HEK293 (cell line): Measurements from ENCODE around the gene IL5.

ENCODE experiments used
- GFI1B ChIP-seq: fragments of 450-650 bp; formaldehyde crosslinking; IDR thresholded peaks from 2 replicates; pipeline ENCODE4 v1.5.1; 2016; ENCODE audit warnings: missing biosample characterization, missing genetic modification characterization
- GLIS1 ChIP-seq: fragments of 450-650 bp; formaldehyde crosslinking; IDR thresholded peaks from 2 replicates; pipeline ENCODE4 v1.5.1; 2016; ENCODE audit warnings: missing biosample characterization, missing genetic modification characterization
- KLF1 ChIP-seq: fragments of 450-650 bp; formaldehyde crosslinking; IDR thresholded peaks from 2 replicates; pipeline ENCODE4 v1.5.1; 2016; ENCODE audit warnings: missing biosample characterization, missing genetic modification characterization
- KLF10 ChIP-seq: fragments of 450-650 bp; IDR thresholded peaks from 2 replicates; pipeline ENCODE4 v1.5.1; 2018; ENCODE audit warnings: missing biosample characterization, mild to moderate bottlenecking, missing genetic modification characterization
- KLF7 ChIP-seq: fragments of 450-650 bp; formaldehyde crosslinking; IDR thresholded peaks from 2 replicates; pipeline ENCODE4 v1.5.1; 2016; ENCODE audit warnings: missing biosample characterization, missing genetic modification characterization, borderline replicate concordance
- SP2 ChIP-seq: fragments of 450-650 bp; formaldehyde crosslinking; IDR thresholded peaks from 2 replicates; pipeline ENCODE4 v1.5.1; 2016; ENCODE audit warnings: missing biosample characterization, missing genetic modification characterization
- WT1 ChIP-seq: fragments of 450-650 bp; formaldehyde crosslinking; IDR thresholded peaks from 2 replicates; pipeline ENCODE4 v1.5.1; 2016; ENCODE audit warnings: missing biosample characterization, missing genetic modification characterization
- ZBTB20 ChIP-seq: fragments of 450-650 bp; formaldehyde crosslinking; IDR thresholded peaks from 2 replicates; pipeline ENCODE4 v1.5.1; 2016; ENCODE audit warnings: missing biosample characterization, missing genetic modification characterization
- ZBTB8A ChIP-seq: fragments of 450-650 bp; formaldehyde crosslinking; IDR thresholded peaks from 2 replicates; pipeline ENCODE4 v1.5.1; 2016; ENCODE audit warnings: missing biosample characterization, missing genetic modification characterization
- ZIC2 ChIP-seq: fragments of 450-650 bp; formaldehyde crosslinking; IDR thresholded peaks from 2 replicates; pipeline ENCODE4 v1.5.1; 2016; ENCODE audit warnings: missing biosample characterization, missing genetic modification characterization
- ZNF114 ChIP-seq: fragments of 450-650 bp; formaldehyde crosslinking; IDR thresholded peaks from 2 replicates; pipeline ENCODE4 v1.5.0; 2017; ENCODE audit warnings: missing biosample characterization, missing genetic modification characterization
- ZNF16 ChIP-seq: fragments of 450-650 bp; formaldehyde crosslinking; IDR thresholded peaks from 2 replicates; pipeline ENCODE4 v1.5.1; 2016; ENCODE audit warnings: low read depth, missing biosample characterization, missing genetic modification characterization
- ZNF202 ChIP-seq: fragments of 450-650 bp; formaldehyde crosslinking; IDR thresholded peaks from 2 replicates; pipeline ENCODE4 v1.5.1; 2016; ENCODE audit warnings: missing biosample characterization, missing genetic modification characterization, borderline replicate concordance
- ZNF274 ChIP-seq, 2 experiments: fragments of 200-500 bp in 1 of 2; fragments of 450-650 bp in 1 of 2; sonication (Bioruptor generic) in 1 of 2; formaldehyde crosslinking in 1 of 2; IDR thresholded peaks; 2 replicates each; pipeline versions ENCODE4 v1.5.1 to v1.6.1; 2014 to 2016; ENCODE audit warnings: borderline replicate concordance in 1 of 2, inconsistent platforms in 1 of 2, low read length in 1 of 2, missing biosample characterization in 1 of 2, missing genetic modification characterization in 1 of 2
- ZNF404 ChIP-seq: fragments of 450-650 bp; formaldehyde crosslinking; IDR thresholded peaks from 2 replicates; pipeline ENCODE4 v1.5.1; 2017; ENCODE audit warnings: missing biosample characterization, missing genetic modification characterization
- ZNF416 ChIP-seq: fragments of 450-650 bp; formaldehyde crosslinking; IDR thresholded peaks from 2 replicates; pipeline ENCODE4 v1.5.1; 2016; ENCODE audit warnings: missing biosample characterization, missing genetic modification characterization
- ZNF423 ChIP-seq: fragments of 450-650 bp; formaldehyde crosslinking; IDR thresholded peaks from 2 replicates; pipeline ENCODE4 v1.5.1; 2016; ENCODE audit warnings: missing biosample characterization, missing genetic modification characterization
- ZNF529 ChIP-seq: fragments of 450-650 bp; formaldehyde crosslinking; IDR thresholded peaks from 2 replicates; pipeline ENCODE4 v1.5.1; 2017; ENCODE audit warnings: missing genetic modification characterization, missing biosample characterization; ENCODE audit not compliant: insufficient replicate concordance
- ZNF561 ChIP-seq: fragments of 450-650 bp; IDR thresholded peaks from 2 replicates; pipeline ENCODE4 v1.5.1; 2018; ENCODE audit warnings: missing biosample characterization, missing genetic modification characterization, borderline replicate concordance
- ZNF585B ChIP-seq: fragments of 450-650 bp; formaldehyde crosslinking; IDR thresholded peaks from 2 replicates; pipeline ENCODE4 v1.5.1; 2016; ENCODE audit warnings: missing biosample characterization, missing genetic modification characterization
- ZNF596 ChIP-seq: fragments of 450-650 bp; IDR thresholded peaks from 2 replicates; pipeline ENCODE4 v1.5.0; 2018; ENCODE audit warnings: missing biosample characterization, mild to moderate bottlenecking, missing genetic modification characterization, moderate library complexity
- ZNF610 ChIP-seq: fragments of 450-650 bp; formaldehyde crosslinking; IDR thresholded peaks from 2 replicates; pipeline ENCODE4 v1.5.1; 2016; ENCODE audit warnings: missing biosample characterization, missing genetic modification characterization, borderline replicate concordance
- ZNF837 ChIP-seq: fragments of 450-650 bp; formaldehyde crosslinking; IDR thresholded peaks from 2 replicates; pipeline ENCODE4 v1.5.1; 2016; ENCODE audit warnings: missing biosample characterization, missing genetic modification characterization
- ZSCAN23 ChIP-seq: fragments of 450-650 bp; formaldehyde crosslinking; IDR thresholded peaks from 2 replicates; pipeline ENCODE4 v1.5.1; 2016; ENCODE audit warnings: missing biosample characterization, missing genetic modification characterization
- TF ChIP-seq, protein P1 (sequence below): fragments of 450-650 bp; formaldehyde crosslinking; IDR thresholded peaks from 2 replicates; pipeline ENCODE4 v1.5.1; 2016; ENCODE audit warnings: missing biosample characterization, missing genetic modification characterization
- TF ChIP-seq, protein P2 (sequence below): fragments of 450-650 bp; formaldehyde crosslinking; IDR thresholded peaks from 2 replicates; pipeline ENCODE4 v1.5.1; 2017; ENCODE audit warnings: missing biosample characterization, missing genetic modification characterization
- TF ChIP-seq, protein P3 (sequence below): fragments of 450-650 bp; formaldehyde crosslinking; IDR thresholded peaks from 2 replicates; pipeline ENCODE4 v1.5.1; 2016; ENCODE audit warnings: missing biosample characterization, missing genetic modification characterization
- TF ChIP-seq, protein P4 (sequence below): fragments of 450-650 bp; formaldehyde crosslinking; IDR thresholded peaks from 2 replicates; pipeline ENCODE4 v1.5.1; 2016; ENCODE audit warnings: missing biosample characterization, missing genetic modification characterization, low read depth
- TF ChIP-seq, protein P5 (sequence below): fragments of 450-650 bp; formaldehyde crosslinking; IDR thresholded peaks from 2 replicates; pipeline ENCODE4 v1.5.1; 2017; ENCODE audit warnings: missing biosample characterization, mild to moderate bottlenecking, missing genetic modification characterization, moderate library complexity
- TF ChIP-seq, protein P6 (sequence below): fragments of 450-650 bp; formaldehyde crosslinking; IDR thresholded peaks from 2 replicates; pipeline ENCODE4 v1.5.1; 2016; ENCODE audit warnings: missing biosample characterization, missing genetic modification characterization, borderline replicate concordance

The IL5 gene

DNA sequence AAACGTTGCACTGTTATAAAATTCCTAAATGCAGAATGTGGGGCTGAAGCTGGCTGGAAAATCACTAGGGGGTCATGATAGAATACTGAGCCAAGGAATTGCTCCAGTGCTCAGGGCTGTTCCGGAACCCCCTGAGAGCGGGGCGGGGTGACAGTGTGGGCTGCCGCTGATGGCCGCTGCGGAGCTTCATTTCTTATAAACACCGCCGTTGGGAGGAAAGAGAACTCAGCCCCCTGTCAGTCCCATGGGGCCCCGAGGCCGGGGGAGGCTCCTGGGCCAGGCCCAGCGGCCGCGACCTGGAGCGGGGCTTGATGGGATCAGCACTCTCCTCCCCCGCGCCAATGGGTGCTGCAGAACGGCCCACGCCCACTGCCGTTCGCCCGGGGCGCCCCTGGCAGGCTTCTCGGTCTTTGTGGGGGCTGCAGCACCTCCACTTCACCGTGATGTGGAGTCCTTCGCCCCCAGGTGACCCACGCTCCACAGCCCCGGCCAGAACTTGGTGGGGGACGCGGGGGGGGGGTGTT lies 47.6 kb downstream of the IL5 start (continued):
- TF ChIP-seq ZNF114 (tag by site-specific recombination): no peak
- TF ChIP-seq ZNF404 (tag by site-specific recombination): no peak
- peak; percentile 92 for TF ChIP-seq GLIS1 (tag by site-specific recombination)
- TF ChIP-seq, protein P1, sequence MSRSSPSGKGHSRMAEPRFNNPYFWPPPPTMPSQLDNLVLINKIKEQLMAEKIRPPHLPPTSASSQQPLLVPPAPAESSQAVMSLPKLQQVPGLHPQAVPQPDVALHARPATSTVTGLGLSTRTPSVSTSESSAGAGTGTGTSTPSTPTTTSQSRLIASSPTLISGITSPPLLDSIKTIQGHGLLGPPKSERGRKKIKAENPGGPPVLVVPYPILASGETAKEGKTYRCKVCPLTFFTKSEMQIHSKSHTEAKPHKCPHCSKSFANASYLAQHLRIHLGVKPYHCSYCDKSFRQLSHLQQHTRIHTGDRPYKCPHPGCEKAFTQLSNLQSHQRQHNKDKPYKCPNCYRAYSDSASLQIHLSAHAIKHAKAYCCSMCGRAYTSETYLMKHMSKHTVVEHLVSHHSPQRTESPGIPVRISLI (tag by site-specific recombination): no peak
- peak; percentile 89 for TF ChIP-seq ZBTB20 (tag by site-specific recombination)
- peak; percentile 93 for TF ChIP-seq ZBTB8A
- TF ChIP-seq, protein P2, sequence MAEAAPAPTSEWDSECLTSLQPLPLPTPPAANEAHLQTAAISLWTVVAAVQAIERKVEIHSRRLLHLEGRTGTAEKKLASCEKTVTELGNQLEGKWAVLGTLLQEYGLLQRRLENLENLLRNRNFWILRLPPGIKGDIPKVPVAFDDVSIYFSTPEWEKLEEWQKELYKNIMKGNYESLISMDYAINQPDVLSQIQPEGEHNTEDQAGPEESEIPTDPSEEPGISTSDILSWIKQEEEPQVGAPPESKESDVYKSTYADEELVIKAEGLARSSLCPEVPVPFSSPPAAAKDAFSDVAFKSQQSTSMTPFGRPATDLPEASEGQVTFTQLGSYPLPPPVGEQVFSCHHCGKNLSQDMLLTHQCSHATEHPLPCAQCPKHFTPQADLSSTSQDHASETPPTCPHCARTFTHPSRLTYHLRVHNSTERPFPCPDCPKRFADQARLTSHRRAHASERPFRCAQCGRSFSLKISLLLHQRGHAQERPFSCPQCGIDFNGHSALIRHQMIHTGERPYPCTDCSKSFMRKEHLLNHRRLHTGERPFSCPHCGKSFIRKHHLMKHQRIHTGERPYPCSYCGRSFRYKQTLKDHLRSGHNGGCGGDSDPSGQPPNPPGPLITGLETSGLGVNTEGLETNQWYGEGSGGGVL (tag by site-specific recombination): peak; percentile 90
- TF ChIP-seq ZSCAN23 (tag by site-specific recombination): no peak
- TF ChIP-seq ZNF585B: no peak
- peak; percentile 93 for TF ChIP-seq KLF10 (tag by site-specific recombination)
- TF ChIP-seq, protein P3, sequence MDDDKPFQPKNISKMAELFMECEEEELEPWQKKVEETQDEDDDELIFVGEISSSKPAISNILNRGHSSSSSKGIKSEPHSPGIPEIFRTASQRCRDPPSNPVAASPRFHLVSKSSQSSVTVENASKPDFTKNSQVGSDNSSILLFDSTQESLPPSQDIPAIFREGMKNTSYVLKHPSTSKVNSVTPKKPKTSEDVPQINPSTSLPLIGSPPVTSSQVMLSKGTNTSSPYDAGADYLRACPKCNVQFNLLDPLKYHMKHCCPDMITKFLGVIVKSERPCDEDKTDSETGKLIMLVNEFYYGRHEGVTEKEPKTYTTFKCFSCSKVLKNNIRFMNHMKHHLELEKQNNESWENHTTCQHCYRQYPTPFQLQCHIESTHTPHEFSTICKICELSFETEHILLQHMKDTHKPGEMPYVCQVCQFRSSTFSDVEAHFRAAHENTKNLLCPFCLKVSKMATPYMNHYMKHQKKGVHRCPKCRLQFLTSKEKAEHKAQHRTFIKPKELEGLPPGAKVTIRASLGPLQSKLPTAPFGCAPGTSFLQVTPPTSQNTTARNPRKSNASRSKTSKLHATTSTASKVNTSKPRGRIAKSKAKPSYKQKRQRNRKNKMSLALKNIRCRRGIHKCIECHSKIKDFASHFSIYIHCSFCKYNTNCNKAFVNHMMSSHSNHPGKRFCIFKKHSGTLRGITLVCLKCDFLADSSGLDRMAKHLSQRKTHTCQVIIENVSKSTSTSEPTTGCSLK (tag by site-specific recombination): no peak
- TF ChIP-seq, protein P4, sequence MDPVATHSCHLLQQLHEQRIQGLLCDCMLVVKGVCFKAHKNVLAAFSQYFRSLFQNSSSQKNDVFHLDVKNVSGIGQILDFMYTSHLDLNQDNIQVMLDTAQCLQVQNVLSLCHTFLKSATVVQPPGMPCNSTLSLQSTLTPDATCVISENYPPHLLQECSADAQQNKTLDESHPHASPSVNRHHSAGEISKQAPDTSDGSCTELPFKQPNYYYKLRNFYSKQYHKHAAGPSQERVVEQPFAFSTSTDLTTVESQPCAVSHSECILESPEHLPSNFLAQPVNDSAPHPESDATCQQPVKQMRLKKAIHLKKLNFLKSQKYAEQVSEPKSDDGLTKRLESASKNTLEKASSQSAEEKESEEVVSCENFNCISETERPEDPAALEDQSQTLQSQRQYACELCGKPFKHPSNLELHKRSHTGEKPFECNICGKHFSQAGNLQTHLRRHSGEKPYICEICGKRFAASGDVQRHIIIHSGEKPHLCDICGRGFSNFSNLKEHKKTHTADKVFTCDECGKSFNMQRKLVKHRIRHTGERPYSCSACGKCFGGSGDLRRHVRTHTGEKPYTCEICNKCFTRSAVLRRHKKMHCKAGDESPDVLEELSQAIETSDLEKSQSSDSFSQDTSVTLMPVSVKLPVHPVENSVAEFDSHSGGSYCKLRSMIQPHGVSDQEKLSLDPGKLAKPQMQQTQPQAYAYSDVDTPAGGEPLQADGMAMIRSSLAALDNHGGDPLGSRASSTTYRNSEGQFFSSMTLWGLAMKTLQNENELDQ: no peak
- TF ChIP-seq ZNF202 (tag by site-specific recombination): no peak
- TF ChIP-seq ZNF16 (tag by site-specific recombination): no peak
- no peak for TF ChIP-seq ZNF416 (tag by site-specific recombination)
- peak; percentile 72 for TF ChIP-seq KLF1 (tag by site-specific recombination)
- no peak for TF ChIP-seq SP2 (tag by site-specific recombination)
- TF ChIP-seq WT1 (tag by site-specific recombination): no peak; the same call in 1 of the 2 replicates
- TF ChIP-seq, protein P5, sequence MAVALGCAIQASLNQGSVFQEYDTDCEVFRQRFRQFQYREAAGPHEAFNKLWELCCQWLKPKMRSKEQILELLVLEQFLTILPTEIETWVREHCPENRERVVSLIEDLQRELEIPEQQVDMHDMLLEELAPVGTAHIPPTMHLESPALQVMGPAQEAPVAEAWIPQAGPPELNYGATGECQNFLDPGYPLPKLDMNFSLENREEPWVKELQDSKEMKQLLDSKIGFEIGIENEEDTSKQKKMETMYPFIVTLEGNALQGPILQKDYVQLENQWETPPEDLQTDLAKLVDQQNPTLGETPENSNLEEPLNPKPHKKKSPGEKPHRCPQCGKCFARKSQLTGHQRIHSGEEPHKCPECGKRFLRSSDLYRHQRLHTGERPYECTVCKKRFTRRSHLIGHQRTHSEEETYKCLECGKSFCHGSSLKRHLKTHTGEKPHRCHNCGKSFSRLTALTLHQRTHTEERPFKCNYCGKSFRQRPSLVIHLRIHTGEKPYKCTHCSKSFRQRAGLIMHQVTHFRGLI: 0 out of 2 replicates have a peak, but pooled peaks have one; percentile 20
- no peak for TF ChIP-seq ZNF529
- no peak for TF ChIP-seq ZNF610 (tag by site-specific recombination)
- TF ChIP-seq ZNF423 (tag by site-specific recombination): peak; percentile 97
- TF ChIP-seq ZIC2 (tag by site-specific recombination): peak; percentile 84
- peak; percentile 65; the same call in 1 of the 2 replicates for TF ChIP-seq ZNF561 (tag by site-specific recombination)
- TF ChIP-seq KLF7 (tag by site-specific recombination): peak; percentile 49; the same call in 1 of the 2 replicates
- no peak for TF ChIP-seq ZNF837 (tag by site-specific recombination)
- TF ChIP-seq GFI1B (tag by site-specific recombination): no peak
- TF ChIP-seq ZNF596 (tag by site-specific recombination): no peak
- TF ChIP-seq, protein P6, sequence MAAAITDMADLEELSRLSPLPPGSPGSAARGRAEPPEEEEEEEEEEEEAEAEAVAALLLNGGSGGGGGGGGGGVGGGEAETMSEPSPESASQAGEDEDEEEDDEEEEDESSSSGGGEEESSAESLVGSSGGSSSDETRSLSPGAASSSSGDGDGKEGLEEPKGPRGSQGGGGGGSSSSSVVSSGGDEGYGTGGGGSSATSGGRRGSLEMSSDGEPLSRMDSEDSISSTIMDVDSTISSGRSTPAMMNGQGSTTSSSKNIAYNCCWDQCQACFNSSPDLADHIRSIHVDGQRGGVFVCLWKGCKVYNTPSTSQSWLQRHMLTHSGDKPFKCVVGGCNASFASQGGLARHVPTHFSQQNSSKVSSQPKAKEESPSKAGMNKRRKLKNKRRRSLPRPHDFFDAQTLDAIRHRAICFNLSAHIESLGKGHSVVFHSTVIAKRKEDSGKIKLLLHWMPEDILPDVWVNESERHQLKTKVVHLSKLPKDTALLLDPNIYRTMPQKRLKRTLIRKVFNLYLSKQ (tag by site-specific recombination): no peak
- TF ChIP-seq ZNF274 (IDR thresholded peaks at IDR 0.05; ENCODE audit: low read length): no peak
- TF ChIP-seq ZNF274 (tag by site-specific recombination; IDR thresholded peaks at IDR 0.05; ENCODE audit: borderline replicate concordance): no peak
